CD4-positive, alpha-beta T cell (primary cell): ENCODE measurements around the gene MAST3. TPM values are rescaled to one million over a fixed set of nuclear protein-coding genes. Genes with fewer than 3 reads are reported as not detected.
A peak's percentile ranks its signal among the peaks of the same experiment; 100 is the strongest.

ENCODE experiments used
- ATAC-seq: fragments of 200-7000 bp; cut with Tn5 transposase; one replicate; pipeline ENCODE4 v1.10.0; 2022; ENCODE audit warnings: mild to moderate bottlenecking; ENCODE audit not compliant: poor library complexity
- CTCF ChIA-PET: fragments of 350-600 bp; sonication (Branson Sonifier 250); formaldehyde crosslinking; loops from one replicate; lab custom pipeline; 2021; ENCODE audit warnings: antibody characterized with exemption, inconsistent platforms; lab: Charles Lee
- POLR2A ChIA-PET: fragments of 350-600 bp; sonication (Branson Sonifier 250); formaldehyde crosslinking; loops from one replicate; lab custom pipeline; 2021; ENCODE audit warnings: antibody characterized with exemption, inconsistent platforms; lab: Charles Lee
- DNase-seq, 14 experiments: peaks; one replicate each; pipeline ENCODE4 v3.0.0-alpha.2; 2013 to 2020; ENCODE audit warnings: mixed read lengths in 2 of 14
- H3K27ac ChIP-seq, 2 donors: one replicate each; pipeline versions ENCODE4 v1.5.1 to v1.7.0; 2013; ENCODE audit warnings: low read length in 2 of 2, low read depth in 1 of 2, mild to moderate bottlenecking in 1 of 2
- H3K27me3 ChIP-seq, 2 experiments: 1 replicate in 1 of 2; 2 replicates in 1 of 2; pipeline versions ENCODE4 v1.6.1 to v1.7.0; 2013; ENCODE audit warnings: low read length in 2 of 2, control low read depth in 1 of 2, mild to moderate bottlenecking in 1 of 2, moderate library complexity in 1 of 2; ENCODE audit not compliant: insufficient read depth in 2 of 2, control insufficient read depth in 1 of 2
- H3K36me3 ChIP-seq: one replicate; pipeline ENCODE4 v1.6.1; 2013; ENCODE audit warnings: low read length, control low read depth; ENCODE audit not compliant: insufficient read depth
- H3K4me1 ChIP-seq: one replicate; pipeline ENCODE4 v1.6.1; 2013; ENCODE audit warnings: low read length, control low read depth; ENCODE audit not compliant: insufficient read depth
- H3K4me3 ChIP-seq: one replicate; pipeline ENCODE4 v1.5.1; 2013; ENCODE audit warnings: mild to moderate bottlenecking, low read length, moderate library complexity
- H3K9me3 ChIP-seq, 2 experiments: 1 replicate in 1 of 2; 2 replicates in 1 of 2; pipeline versions ENCODE4 v1.6.1 to v1.7.0; 2013; ENCODE audit warnings: low read length in 2 of 2, mild to moderate bottlenecking in 2 of 2, control low read depth in 1 of 2, moderate library complexity in 1 of 2; ENCODE audit not compliant: control insufficient read depth in 1 of 2, insufficient read depth in 1 of 2
- H3K27ac Mint-ChIP-seq: one replicate; pipeline ENCODE4 v1.8.0; 2020; ENCODE audit warnings: mixed read lengths
- H3K27me3 Mint-ChIP-seq: one replicate; pipeline ENCODE4 v1.8.0; 2021; ENCODE audit warnings: mixed read lengths
- H3K36me3 Mint-ChIP-seq: one replicate; pipeline ENCODE4 v1.8.0; 2021; ENCODE audit warnings: low read depth, mixed read lengths
- H3K4me1 Mint-ChIP-seq: one replicate; pipeline ENCODE4 v1.8.0; 2021; ENCODE audit warnings: low read depth, mixed read lengths
- H3K4me3 Mint-ChIP-seq: one replicate; pipeline ENCODE4 v1.8.0; 2020; ENCODE audit warnings: mild to moderate bottlenecking, mixed read lengths
- H3K9me3 Mint-ChIP-seq: one replicate; pipeline ENCODE4 v1.8.0; 2020; ENCODE audit warnings: mixed read lengths
- intact Hi-C, 2 experiments: fragments of 100-400 bp; cut with DNase I in 1 of 2; cut with micrococcal nuclease in 1 of 2; formaldehyde crosslinking; loops; one replicate each; pipeline versions ENCODE4 v1.15.1 to v1.9.0; 2023 to 2025; cut with DNase I, micrococcal nuclease
- total RNA-seq, 174 experiments: library from RNA in 2 of 174; stranded (reverse) in 2 of 174; gene quantifications; one replicate each; pipeline ENCODE4 v1.2.3 and lab custom pipeline; 2021 to 2026
- TF ChIP-seq, protein P1 (sequence below): fragments of 200-600 bp; IDR thresholded peaks from one replicate; pipeline ENCODE4 v1.8.0; 2022; ENCODE audit warnings: antibody characterized with exemption, mild to moderate bottlenecking

Gene MAST3
- total RNA-seq, 2 experiments from 2014 or later, result 16.1 to 16.4 TPM

DNA sequence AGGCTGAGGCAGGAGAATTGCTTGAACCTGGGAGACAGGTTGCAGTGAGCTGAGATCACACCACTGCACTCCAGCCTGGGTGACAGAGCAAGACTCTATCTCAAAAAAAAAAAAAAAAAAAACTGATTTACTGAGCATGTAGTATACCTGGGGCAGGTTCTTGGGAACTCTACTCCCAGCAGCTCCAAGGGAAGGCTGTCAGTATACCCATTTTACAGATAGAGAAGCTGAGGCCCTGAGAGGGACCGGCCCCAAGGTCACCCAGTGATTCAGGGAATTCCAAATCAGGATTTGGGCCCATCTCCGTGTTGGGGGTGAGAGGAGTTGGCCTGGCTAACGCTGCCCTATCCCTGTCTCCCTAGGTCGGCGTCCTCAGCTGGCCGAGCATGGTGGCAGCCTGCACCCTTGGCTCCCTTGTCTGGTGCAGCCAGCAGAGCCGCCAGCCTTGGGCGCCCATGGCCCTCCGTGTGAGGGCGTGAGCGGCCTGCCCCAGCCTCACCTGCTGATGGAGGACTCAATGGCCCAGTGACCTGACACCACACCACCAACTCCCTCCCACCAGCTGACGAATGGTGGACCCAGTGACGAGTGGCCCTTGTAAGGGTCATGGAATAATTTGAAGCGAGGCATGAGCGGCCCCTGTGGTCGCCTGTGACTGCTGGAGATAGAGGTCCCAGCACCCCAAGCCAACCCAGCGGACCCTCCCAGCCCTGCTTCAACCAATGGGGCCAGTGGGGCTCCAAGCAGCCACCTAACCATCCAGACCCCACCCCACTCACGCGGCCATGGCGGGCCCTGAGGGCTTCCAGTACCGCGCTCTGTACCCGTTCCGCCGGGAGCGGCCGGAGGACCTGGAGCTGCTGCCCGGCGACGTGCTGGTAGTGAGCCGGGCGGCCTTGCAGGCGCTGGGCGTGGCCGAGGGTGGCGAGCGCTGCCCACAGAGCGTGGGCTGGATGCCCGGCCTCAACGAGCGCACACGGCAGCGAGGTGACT lies 57.8 kb downstream of the MAST3 start:
- H3K27ac Mint-ChIP-seq, result no peak overlapping the region
- H3K4me1 Mint-ChIP-seq, result peaks cover 26% of the 10 kb centered on the region
- H3K9me3 ChIP-seq, result no peaks in the 10 kb centered on the region
- peaks cover 22% of the 10 kb centered on the region for H3K36me3 Mint-ChIP-seq
- H3K27ac ChIP-seq, result no peak overlapping the region
- no peaks in the 10 kb centered on the region for H3K9me3 Mint-ChIP-seq
- H3K4me3 ChIP-seq, result no peak overlapping the region
- no peaks in the 10 kb centered on the region for H3K27me3 Mint-ChIP-seq
- H3K36me3 ChIP-seq, result peaks cover 12% of the 10 kb centered on the region
- H3K4me1 ChIP-seq, result peaks cover 39% of the 10 kb centered on the region
- H3K4me3 Mint-ChIP-seq, result peak overlapping the region; percentile 81
- DNase-seq (peak in 1 of 14 experiments; percentile 43), ATAC-seq (no peak)
- TF ChIP-seq, protein P1, sequence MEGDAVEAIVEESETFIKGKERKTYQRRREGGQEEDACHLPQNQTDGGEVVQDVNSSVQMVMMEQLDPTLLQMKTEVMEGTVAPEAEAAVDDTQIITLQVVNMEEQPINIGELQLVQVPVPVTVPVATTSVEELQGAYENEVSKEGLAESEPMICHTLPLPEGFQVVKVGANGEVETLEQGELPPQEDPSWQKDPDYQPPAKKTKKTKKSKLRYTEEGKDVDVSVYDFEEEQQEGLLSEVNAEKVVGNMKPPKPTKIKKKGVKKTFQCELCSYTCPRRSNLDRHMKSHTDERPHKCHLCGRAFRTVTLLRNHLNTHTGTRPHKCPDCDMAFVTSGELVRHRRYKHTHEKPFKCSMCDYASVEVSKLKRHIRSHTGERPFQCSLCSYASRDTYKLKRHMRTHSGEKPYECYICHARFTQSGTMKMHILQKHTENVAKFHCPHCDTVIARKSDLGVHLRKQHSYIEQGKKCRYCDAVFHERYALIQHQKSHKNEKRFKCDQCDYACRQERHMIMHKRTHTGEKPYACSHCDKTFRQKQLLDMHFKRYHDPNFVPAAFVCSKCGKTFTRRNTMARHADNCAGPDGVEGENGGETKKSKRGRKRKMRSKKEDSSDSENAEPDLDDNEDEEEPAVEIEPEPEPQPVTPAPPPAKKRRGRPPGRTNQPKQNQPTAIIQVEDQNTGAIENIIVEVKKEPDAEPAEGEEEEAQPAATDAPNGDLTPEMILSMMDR, result no peak
- intact Hi-C loops, result no loop called here
- H3K27me3 ChIP-seq, result no peaks in the 10 kb centered on the region
- CTCF ChIA-PET, result interaction anchor here (0.9 kb wide), 1 partner anchor 36 kb away, joined by 3 read pairs; no protein-coding TSS in a partner anchor
- POLR2A ChIA-PET, result interaction anchor here (0.6 to 0.8 kb wide), 2 partner anchors 38 to 567 kb away, joined by 3 read pairs; no protein-coding TSS in a partner anchor

DNA sequence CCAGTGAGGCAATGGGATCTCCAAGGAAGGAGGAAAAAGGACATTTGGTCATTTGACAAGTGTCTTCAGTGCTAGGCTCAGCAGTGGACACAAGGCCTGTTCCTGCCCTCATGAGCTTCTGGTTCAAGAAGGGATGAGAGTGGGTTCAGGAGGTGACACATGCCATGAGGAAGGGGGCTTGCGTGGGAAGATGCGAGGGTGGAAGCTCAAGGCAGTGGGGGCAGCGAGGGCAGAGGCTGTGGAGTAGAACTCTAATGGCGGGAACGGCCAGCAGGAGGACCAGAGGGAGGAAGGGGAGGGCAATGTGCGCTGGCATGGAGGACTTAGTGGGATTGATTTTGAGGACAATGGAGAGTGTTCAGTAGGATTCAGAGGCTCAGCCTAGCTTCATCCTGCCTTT lies 58.7 kb downstream of the MAST3 start:
- no peaks in the 10 kb centered on the region for H3K9me3 Mint-ChIP-seq
- intact Hi-C loops, result no loop called here
- H3K27ac Mint-ChIP-seq, result no peak overlapping the region
- H3K4me1 ChIP-seq, result peaks cover 44% of the 10 kb centered on the region
- peaks cover 30% of the 10 kb centered on the region for H3K4me1 Mint-ChIP-seq
- ATAC-seq, result no peak
- H3K36me3 ChIP-seq, result peaks cover 9% of the 10 kb centered on the region
- ChIA-PET POLR2A (interaction anchor here (0.8 to 1.0 kb wide), 2 partner anchors 39 to 40 kb away, joined by 3 read pairs; no protein-coding TSS in a partner anchor), CTCF (no interaction called here)
- H3K4me3 ChIP-seq, result no peak overlapping the region
- no peak overlapping the region for H3K27ac ChIP-seq
- no peaks in the 10 kb centered on the region for H3K27me3 Mint-ChIP-seq
- DNase-seq, result peak in 1 of 14 experiments; percentile 26
- H3K9me3 ChIP-seq, result no peaks in the 10 kb centered on the region
- no peaks in the 10 kb centered on the region for H3K27me3 ChIP-seq
- peak overlapping the region; percentile 54 for H3K4me3 Mint-ChIP-seq
- H3K36me3 Mint-ChIP-seq, result peaks cover 22% of the 10 kb centered on the region
- TF ChIP-seq, protein P1, result no peak

DNA sequence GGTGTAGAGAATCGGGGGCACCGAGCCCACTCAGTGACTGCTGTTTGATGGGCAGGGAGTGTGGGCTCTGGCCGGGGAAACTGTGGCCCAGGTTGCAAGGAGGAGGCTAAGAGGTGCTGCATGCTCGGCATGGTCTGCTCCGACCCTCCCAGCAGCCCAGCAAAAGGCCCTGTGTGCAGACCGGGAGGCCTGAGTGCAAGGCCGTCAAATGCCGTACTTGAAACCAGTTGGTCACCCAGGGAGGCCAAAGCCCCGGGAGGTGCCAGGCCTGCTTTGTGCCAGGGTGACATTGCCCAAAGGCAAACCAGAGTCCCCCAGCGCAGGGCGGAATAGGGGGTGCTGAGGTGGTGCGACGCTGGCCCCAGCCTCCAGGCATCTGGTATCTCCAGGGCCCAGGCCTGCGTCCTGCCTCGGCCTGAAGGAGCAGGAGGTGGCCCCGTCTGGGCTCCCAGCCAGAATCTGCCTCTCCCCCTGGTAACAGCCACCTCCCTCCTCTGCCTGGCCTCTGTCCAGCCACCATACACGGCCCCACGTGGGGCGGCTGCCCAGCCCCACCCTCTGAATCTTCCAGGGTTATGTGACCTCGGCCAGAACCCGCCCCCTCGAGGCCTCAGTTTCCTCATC lies 59.4 kb downstream of the MAST3 start:
- peaks cover 44% of the 10 kb centered on the region for H3K4me1 ChIP-seq
- POLR2A ChIA-PET, result interaction anchor here (1.0 kb wide), 1 partner anchor 41 kb away, joined by 3 read pairs; no protein-coding TSS in a partner anchor
- peaks cover 30% of the 10 kb centered on the region for H3K4me1 Mint-ChIP-seq
- no peak overlapping the region for H3K27ac Mint-ChIP-seq
- peaks cover 19% of the 10 kb centered on the region for H3K36me3 Mint-ChIP-seq
- TF ChIP-seq, protein P1, result no peak
- no peaks in the 10 kb centered on the region for H3K9me3 Mint-ChIP-seq
- H3K27me3 Mint-ChIP-seq, result no peaks in the 10 kb centered on the region
- no peaks in the 10 kb centered on the region for H3K9me3 ChIP-seq
- H3K4me3 ChIP-seq, result no peak overlapping the region
- CTCF ChIA-PET, result no interaction called here
- peaks cover 12% of the 10 kb centered on the region for H3K36me3 ChIP-seq
- no peak overlapping the region for H3K27ac ChIP-seq
- peak in 1 of 14 experiments; percentile 36 for DNase-seq
- no peaks in the 10 kb centered on the region for H3K27me3 ChIP-seq
- no peak for ATAC-seq
- H3K4me3 Mint-ChIP-seq, result no peak overlapping the region
- intact Hi-C loops, result no loop called here
